K562 (cell line): ENCODE data around the gene ADGRB2. TPM values are rescaled to one million over a fixed set of nuclear protein-coding genes. Genes with fewer than 3 reads are reported as not detected.

Experiments used
- ATAC-seq: fragments of 200-7000 bp; cut with Tn5 transposase; 3 replicates; pipeline ENCODE4 v1.9.1; 2020; ENCODE audit warnings: moderate library complexity
- BruUV-seq: library from RNA; stranded (reverse); fragments of 400-500 nt; replicated peaks from 2 replicates; lab custom pipeline; 2021; lab: Mats Ljungman, UMichigan
- CTCF ChIA-PET: fragments of 300-600 bp; formaldehyde crosslinking; extraction: SDS; loops from one replicate; lab custom pipeline; 2021; ENCODE audit warnings: low intra/inter-chr PET ratio; lab: Yijun Ruan, JAX
- POLR2A ChIA-PET: fragments of 300-600, 350-650 bp; sonication (Branson Sonifier 250); formaldehyde crosslinking; extraction: SDS; loops from one replicate; lab custom pipeline; 2021; ENCODE audit warnings: antibody characterized with exemption, inconsistent platforms; lab: Yijun Ruan, JAX
- DNase-seq, 4 experiments: peaks; one replicate each; pipeline versions ENCODE4 v3.0.0 to v3.0.0-alpha.2; 2011 to 2018; ENCODE audit warnings: low spot score in 3 of 4, mixed read lengths in 3 of 4; ENCODE audit errors: extremely low read depth in 1 of 4
- FAIRE-seq: peaks from 2 replicates; lab custom pipeline; 2011; peaks lifted over from hg19 to GRCh38; lab: Jason Lieb, UNC
- H2AFZ ChIP-seq: 2 replicates; pipeline ENCODE4 v1.6.0; 2011; ENCODE audit warnings: low read depth, low read length, control low read depth, inconsistent platforms
- H3K27ac ChIP-seq: fragments of 200-600 bp; 3 replicates; pipeline ENCODE4 v1.8.0; 2011; ENCODE audit warnings: low read depth, mild to moderate bottlenecking, control low read depth, inconsistent platforms, low read length, moderate library complexity, mixed read lengths; ENCODE audit errors: extremely low read depth
- H3K27me3 ChIP-seq, 2 experiments: fragments of 300-600 bp in 1 of 2; 2 replicates in 1 of 2; 3 replicates in 1 of 2; pipeline versions ENCODE4 v1.6.0 to v1.8.0; 2011; ENCODE audit warnings: inconsistent platforms in 2 of 2, low read length in 2 of 2, mild to moderate bottlenecking in 1 of 2, mixed read lengths in 1 of 2, moderate library complexity in 1 of 2; ENCODE audit not compliant: control insufficient read depth in 2 of 2, insufficient read depth in 2 of 2
- H3K36me3 ChIP-seq: fragments of 300-600 bp; 3 replicates; pipeline ENCODE4 v1.8.0; 2011; ENCODE audit warnings: mild to moderate bottlenecking, low read length, inconsistent platforms; ENCODE audit not compliant: control insufficient read depth, insufficient read depth
- H3K4me1 ChIP-seq, 2 experiments: fragments of 200-600 bp in 1 of 2; replicated peaks in 1 of 2; 2 replicates in 1 of 2; 3 replicates in 1 of 2; pipeline versions ENCODE4 v1.5.1 to v1.8.0; 2011; ENCODE audit warnings: inconsistent platforms in 2 of 2, low read length in 2 of 2, mild to moderate bottlenecking in 1 of 2, mixed read lengths in 1 of 2, moderate library complexity in 1 of 2; ENCODE audit not compliant: control insufficient read depth in 2 of 2, insufficient read depth in 2 of 2
- H3K4me2 ChIP-seq: 2 replicates; pipeline ENCODE4 v1.6.1; 2011; ENCODE audit warnings: low read length, control low read depth, inconsistent platforms, mixed read lengths; ENCODE audit not compliant: insufficient read depth
- H3K4me3 ChIP-seq: fragments of 200-600 bp; sonication (generic), shearing (Covaris generic); 2 replicates; pipeline ENCODE4 v1.5.1; 2016; ENCODE audit warnings: control low read depth, inconsistent platforms
- H3K79me2 ChIP-seq: fragments of 200-600 bp; 3 replicates; pipeline ENCODE4 v1.8.0; 2011; ENCODE audit warnings: low read length, inconsistent platforms; ENCODE audit not compliant: control insufficient read depth, insufficient read depth
- H3K9ac ChIP-seq, 2 experiments: 2 replicates each; pipeline versions ENCODE4 v1.6.0 to v1.6.1; 2011; ENCODE audit warnings: low read depth in 2 of 2, low read length in 2 of 2, control low read depth in 1 of 2, inconsistent platforms in 1 of 2, mild to moderate bottlenecking in 1 of 2, mixed read lengths in 1 of 2; ENCODE audit not compliant: insufficient read depth in 1 of 2
- H3K9me1 ChIP-seq: one replicate; pipeline ENCODE4 v1.6.0; 2011; ENCODE audit warnings: inconsistent platforms, mild to moderate bottlenecking, low read length, moderate library complexity; ENCODE audit not compliant: control insufficient read depth, insufficient read depth
- H3K9me3 ChIP-seq: replicated peaks from 2 replicates; pipeline ENCODE4 v1.5.1; 2011; ENCODE audit warnings: low read depth, low read length, inconsistent platforms; ENCODE audit not compliant: control insufficient read depth, insufficient read depth
- H4K20me1 ChIP-seq: replicated peaks from 2 replicates; pipeline ENCODE4 v1.6.1; 2011; ENCODE audit warnings: low read length, inconsistent platforms, mixed read lengths; ENCODE audit not compliant: control insufficient read depth, insufficient read depth
- CCNT2 ChIP-seq: IDR thresholded peaks from 2 replicates; pipeline ENCODE4 v1.6.1; 2011; ENCODE audit warnings: borderline replicate concordance, low read depth, mild to moderate bottlenecking, moderate library complexity, mixed read lengths, low read length; ENCODE audit not compliant: insufficient read length; ENCODE audit errors: extremely low read depth
- FOXJ3 ChIP-seq: sonication (generic); formaldehyde crosslinking; IDR thresholded peaks from 2 replicates; pipeline ENCODE4 v1.4.0; 2020; ENCODE audit warnings: mild to moderate bottlenecking, missing genetic modification reagents
- PHTF2 ChIP-seq: fragments of 250-450 bp; sonication (Bioruptor Pico); IDR thresholded peaks from 2 replicates; pipeline ENCODE4 v1.5.0; 2021; ENCODE audit warnings: mild to moderate bottlenecking
- PTRF ChIP-seq: fragments of 450-650 bp; IDR thresholded peaks from 2 replicates; pipeline ENCODE4 v1.6.1; 2016; ENCODE audit warnings: mild to moderate bottlenecking, missing genetic modification characterization, missing compliant biosample characterization
- SAFB2 ChIP-seq: fragments of 200-400 bp; formaldehyde crosslinking; IDR thresholded peaks from 2 replicates; pipeline ENCODE4 v1.6.1; 2018; ENCODE audit warnings: borderline replicate concordance, low read length, low read depth, moderate library complexity; ENCODE audit not compliant: severe bottlenecking
- TCF3 ChIP-seq: sonication (generic); formaldehyde crosslinking; IDR thresholded peaks from 2 replicates; pipeline ENCODE4 v1.4.0; 2020; ENCODE audit warnings: mild to moderate bottlenecking, missing genetic modification reagents
- YBX1 ChIP-seq: fragments of 450-650 bp; IDR thresholded peaks from 2 replicates; pipeline ENCODE4 v1.7.1; 2016; ENCODE audit warnings: mild to moderate bottlenecking
- ZNF583 ChIP-seq: fragments of 250-450 bp; sonication (Bioruptor Pico); IDR thresholded peaks from 2 replicates; pipeline ENCODE4 v1.4.0; 2020
- ZNF696 ChIP-seq: fragments of 250-450 bp; sonication (Bioruptor Pico); conservative IDR thresholded peaks from 2 replicates; pipeline ENCODE4 v1.4.0; 2020; ENCODE audit warnings: mild to moderate bottlenecking, moderate library complexity
- WGBS: fragments of 100-300 bp; shearing (Covaris generic); methylation state at CpG from one replicate; pipeline ENCODE4 v1.1.6; 2016; ENCODE audit warnings: low coverage, mixed read lengths; ENCODE audit not compliant: insufficient coverage; ENCODE audit errors: missing lambda C conversion rate; 5-methylcytosine and 5-hydroxymethylcytosine counted together
- in situ Hi-C: fragments of 300-500 bp; cut with MboI; formaldehyde crosslinking; loops from 4 replicates; pipeline ENCODE4 v1.15.0; 2018; ENCODE audit warnings: inconsistent platforms, mixed read lengths
- intact Hi-C: fragments of 100-400 bp; cut with micrococcal nuclease; formaldehyde crosslinking; loops from 2 replicates; pipeline ENCODE4 v1.14.2; 2022
- polyA plus RNA-seq, 8 experiments: library from polyadenylated mRNA; depleted of rRNA in 4 of 8; stranded (reverse) in 5 of 8; unstranded in 3 of 8; fragments of >200 nt; fragmentation: Nextera tagmentation in 2 of 8; fragmentation: Illumina TruSeq in 1 of 8; extraction: Ambion mirVana in 2 of 8; extraction: Trizol in 1 of 8; gene quantifications; 2 replicates each; pipeline versions ENCODE4 v1.2.1 to v1.2.3, GENCODE V29; 2011 to 2014; ENCODE audit warnings: inconsistent platforms in 1 of 8, missing spikeins in 1 of 8
- total RNA-seq, 7 experiments: library from RNA; depleted of rRNA in 6 of 7; stranded (reverse); fragments of >200 nt in 6 of 7; fragmentation: Illumina TruSeq in 2 of 7; extraction: Trizol in 2 of 7; gene quantifications; 2 replicates each; pipeline versions ENCODE4 v1.2.1 to v1.2.3, GENCODE V29; 2011 to 2021; ENCODE audit warnings: low replicate concordance in 1 of 7
- TF ChIP-seq, protein P1 (sequence below): fragments of 450-650 bp; formaldehyde crosslinking; IDR thresholded peaks from 2 replicates; pipeline ENCODE4 v1.4.0; 2020; ENCODE audit warnings: mild to moderate bottlenecking
- TF ChIP-seq, protein P2 (sequence below): sonication (generic); formaldehyde crosslinking; IDR thresholded peaks from 2 replicates; pipeline ENCODE4 v1.9.0; 2022; ENCODE audit warnings: mild to moderate bottlenecking, missing genetic modification reagents
- TF ChIP-seq, protein P3 (sequence below), 2 experiments: fragments of 450-650 bp in 1 of 2; sonication (generic) in 1 of 2; formaldehyde crosslinking in 1 of 2; IDR thresholded peaks; 2 replicates each; pipeline versions ENCODE4 v1.7.1 to v1.9.0; 2016 to 2022; ENCODE audit warnings: inconsistent platforms in 1 of 2, mild to moderate bottlenecking in 1 of 2, missing genetic modification reagents in 1 of 2

Gene ADGRB2
- total and polyA plus RNA-seq, 9 of the 15 experiments (the other 6 are each of a cell fraction or from before 2014, with no cell fraction given) = 0.04 to 0.23 (median 0.20) TPM; not detected in 2

DNA sequence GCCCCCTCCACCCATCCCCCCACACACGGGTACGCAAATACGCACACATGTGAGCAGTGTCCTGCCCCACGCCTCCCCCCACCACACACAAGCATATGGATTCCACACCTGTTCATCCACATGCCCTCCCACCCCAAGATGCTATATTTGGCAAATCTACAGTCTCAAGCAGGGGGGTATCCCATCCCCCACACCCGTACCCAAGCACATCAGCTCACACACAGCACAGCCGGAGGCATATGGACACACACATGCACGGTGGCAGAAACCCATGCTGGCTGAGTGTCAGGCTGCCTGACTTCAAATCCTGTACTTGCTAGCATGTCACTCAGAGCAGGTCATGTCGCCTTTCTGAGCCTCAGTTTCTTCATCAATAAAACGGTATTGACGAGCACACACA, 70.9 kb downstream of the ADGRB2 start:
- Histone ChIP-seq H3K36me3 (no peaks in the 10 kb centered on the region), H4K20me1 (peaks cover 43% of the 10 kb centered on the region; the same call in 1 of the 2 replicates), H3K4me2 (no peak overlapping the region), H3K9me1 (no peaks in the 10 kb centered on the region), H2AFZ (no peak overlapping the region), H3K9me3 (no peaks in the 10 kb centered on the region), H3K4me1 (peaks cover 0 to 10% of the 10 kb centered on the region in 2 experiments; a peak in 3 of 5 replicates), H3K4me3 (no peak overlapping the region), H3K27me3 (peaks cover 3 to 53% of the 10 kb centered on the region in 2 experiments), H3K79me2 (no peaks in the 10 kb centered on the region), H3K9ac (no peak overlapping the region), H3K27ac (no peak overlapping the region)
- intact Hi-C loops (no loop called here), in situ Hi-C loops (no loop called here)
- DNase-seq = no peak
- no peak for ATAC-seq
- WGBS = 1% methylated on average over 10 of the region's 10 CpGs
- CTCF ChIA-PET = no interaction called here
- no peak for FAIRE-seq
- POLR2A ChIA-PET = interaction anchor here (1.8 to 2.6 kb wide), 2 partner anchors 11 to 14 kb away, joined by 7 to 13 read pairs; partner anchors contain the start of gene COL16A1
- BruUV-seq = no TSS peak
- TF ChIP-seq, protein P1, sequence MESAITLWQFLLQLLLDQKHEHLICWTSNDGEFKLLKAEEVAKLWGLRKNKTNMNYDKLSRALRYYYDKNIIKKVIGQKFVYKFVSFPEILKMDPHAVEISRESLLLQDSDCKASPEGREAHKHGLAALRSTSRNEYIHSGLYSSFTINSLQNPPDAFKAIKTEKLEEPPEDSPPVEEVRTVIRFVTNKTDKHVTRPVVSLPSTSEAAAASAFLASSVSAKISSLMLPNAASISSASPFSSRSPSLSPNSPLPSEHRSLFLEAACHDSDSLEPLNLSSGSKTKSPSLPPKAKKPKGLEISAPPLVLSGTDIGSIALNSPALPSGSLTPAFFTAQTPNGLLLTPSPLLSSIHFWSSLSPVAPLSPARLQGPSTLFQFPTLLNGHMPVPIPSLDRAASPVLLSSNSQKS = no peak
- TF ChIP-seq PTRF = no peak
- no peak for TF ChIP-seq SAFB2
- TF ChIP-seq, protein P2, sequence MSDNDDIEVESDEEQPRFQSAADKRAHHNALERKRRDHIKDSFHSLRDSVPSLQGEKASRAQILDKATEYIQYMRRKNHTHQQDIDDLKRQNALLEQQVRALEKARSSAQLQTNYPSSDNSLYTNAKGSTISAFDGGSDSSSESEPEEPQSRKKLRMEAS (CRISPR knock-in tag) = no peak
- no peak for TF ChIP-seq ZNF583 (CRISPR knock-in tag)
- no peak for TF ChIP-seq CCNT2
- TF ChIP-seq ZNF696 (CRISPR knock-in tag) = no peak
- TF ChIP-seq YBX1 = no peak
- TF ChIP-seq TCF3 (CRISPR knock-in tag) = no peak
- no peak for TF ChIP-seq FOXJ3 (CRISPR knock-in tag)
- TF ChIP-seq, protein P3, sequence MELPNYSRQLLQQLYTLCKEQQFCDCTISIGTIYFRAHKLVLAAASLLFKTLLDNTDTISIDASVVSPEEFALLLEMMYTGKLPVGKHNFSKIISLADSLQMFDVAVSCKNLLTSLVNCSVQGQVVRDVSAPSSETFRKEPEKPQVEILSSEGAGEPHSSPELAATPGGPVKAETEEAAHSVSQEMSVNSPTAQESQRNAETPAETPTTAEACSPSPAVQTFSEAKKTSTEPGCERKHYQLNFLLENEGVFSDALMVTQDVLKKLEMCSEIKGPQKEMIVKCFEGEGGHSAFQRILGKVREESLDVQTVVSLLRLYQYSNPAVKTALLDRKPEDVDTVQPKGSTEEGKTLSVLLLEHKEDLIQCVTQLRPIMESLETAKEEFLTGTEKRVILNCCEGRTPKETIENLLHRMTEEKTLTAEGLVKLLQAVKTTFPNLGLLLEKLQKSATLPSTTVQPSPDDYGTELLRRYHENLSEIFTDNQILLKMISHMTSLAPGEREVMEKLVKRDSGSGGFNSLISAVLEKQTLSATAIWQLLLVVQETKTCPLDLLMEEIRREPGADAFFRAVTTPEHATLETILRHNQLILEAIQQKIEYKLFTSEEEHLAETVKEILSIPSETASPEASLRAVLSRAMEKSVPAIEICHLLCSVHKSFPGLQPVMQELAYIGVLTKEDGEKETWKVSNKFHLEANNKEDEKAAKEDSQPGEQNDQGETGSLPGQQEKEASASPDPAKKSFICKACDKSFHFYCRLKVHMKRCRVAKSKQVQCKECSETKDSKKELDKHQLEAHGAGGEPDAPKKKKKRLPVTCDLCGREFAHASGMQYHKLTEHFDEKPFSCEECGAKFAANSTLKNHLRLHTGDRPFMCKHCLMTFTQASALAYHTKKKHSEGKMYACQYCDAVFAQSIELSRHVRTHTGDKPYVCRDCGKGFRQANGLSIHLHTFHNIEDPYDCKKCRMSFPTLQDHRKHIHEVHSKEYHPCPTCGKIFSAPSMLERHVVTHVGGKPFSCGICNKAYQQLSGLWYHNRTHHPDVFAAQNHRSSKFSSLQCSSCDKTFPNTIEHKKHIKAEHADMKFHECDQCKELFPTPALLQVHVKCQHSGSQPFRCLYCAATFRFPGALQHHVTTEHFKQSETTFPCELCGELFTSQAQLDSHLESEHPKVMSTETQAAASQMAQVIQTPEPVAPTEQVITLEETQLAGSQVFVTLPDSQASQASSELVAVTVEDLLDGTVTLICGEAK (IDR thresholded peaks at IDR 0.05) = no peak
- TF ChIP-seq, protein P3 (CRISPR knock-in tag; IDR thresholded peaks at IDR 0.05) = no peak
- TF ChIP-seq PHTF2 (CRISPR knock-in tag) = no peak
